NCI-H774 (cell line): ENCODE measurements around the gene GJC2.

Experiments
- DNase-seq: peaks from one replicate; lab custom pipeline; 2025; lab: John Stamatoyannopoulos, UW

The GJC2 gene

GRCh38 chr1:228158151-228159007 is 8.6 kb downstream of the GJC2 start:
- no peak for DNase-seq

GRCh38 chr1:228159008-228159665 is 9.4 kb downstream of the GJC2 start:
- no peak for DNase-seq

- DNase-seq = no peak
Measured at GRCh38 chr1:228160201-228160761, 10.6 kb downstream of the GJC2 start.

GRCh38 chr1:228161362-228161761 is 11.6 kb downstream of the GJC2 start:
- no peak for DNase-seq

- DNase-seq = no peak
Measured at GRCh38 chr1:228161866-228162265, 12.1 kb downstream of the GJC2 start.

GRCh38 chr1:228162286-228163006 is 12.7 kb downstream of the GJC2 start:
- no peak for DNase-seq

GRCh38 chr1:228163007-228163753 is 13.4 kb downstream of the GJC2 start:
- no peak for DNase-seq

- no peak for DNase-seq
Measured at GRCh38 chr1:228163776-228164519, 14.2 kb downstream of the GJC2 start.

- DNase-seq = no peak
Measured at GRCh38 chr1:228164561-228165371, 15.0 kb downstream of the GJC2 start.

- peak; percentile 99 for DNase-seq
Measured at GRCh38 chr1:228165372-228166169, 15.8 kb downstream of the GJC2 start, which contains the start of gene IBA57. Gene IBA57, plus strand, starts transcription at chr1:228165804. Its CDS starts 13 bp downstream, at chr1:228165817.

GRCh38 chr1:228166170-228166936 is 16.6 kb downstream of the GJC2 start:
- peak; percentile 32 for DNase-seq

GRCh38 chr1:228168563-228169270 is 19.0 kb downstream of the GJC2 start:
- DNase-seq = no peak

- DNase-seq = no peak
Measured at GRCh38 chr1:228169345-228169744, 19.6 kb downstream of the GJC2 start.

GRCh38 chr1:228170666-228171065 is 20.9 kb downstream of the GJC2 start:
- no peak for DNase-seq

GRCh38 chr1:228171221-228171891 is 21.6 kb downstream of the GJC2 start:
- no peak for DNase-seq

GRCh38 chr1:228172591-228173527 is 23.1 kb downstream of the GJC2 start:
- no peak for DNase-seq
